Astrocyte (in vitro differentiated cells and primary cell): ENCODE results near the gene OGT. TPM values are rescaled to one million over a fixed set of nuclear protein-coding genes. Genes with fewer than 3 reads are reported as not detected.
"Not testable (repeated sequence)": the region's sequence is repeated elsewhere in the genome, so short reads cannot be mapped to it uniquely, and the experiment has no call there.

ENCODE experiments used
- DNase-seq: peaks from one replicate; pipeline ENCODE4 v3.0.0-alpha.2; 2010; ENCODE audit warnings: low read depth
- FAIRE-seq: peaks from 2 replicates; lab custom pipeline; 2011; peaks lifted over from hg19 to GRCh38; lab: Jason Lieb, UNC
- H2AFZ ChIP-seq: 2 replicates; pipeline ENCODE4 v1.6.0; 2012; ENCODE audit warnings: low read depth, low read length, inconsistent platforms
- H3K27ac ChIP-seq: 2 replicates; pipeline ENCODE4 v1.5.1; 2011; ENCODE audit warnings: low read depth, low read length, inconsistent platforms
- H3K27me3 ChIP-seq: 2 replicates; pipeline ENCODE4 v1.6.0; 2011; ENCODE audit warnings: low read length, inconsistent platforms; ENCODE audit not compliant: insufficient read depth
- H3K36me3 ChIP-seq: 2 replicates; pipeline ENCODE4 v1.5.1; 2011; ENCODE audit warnings: low read length, inconsistent platforms; ENCODE audit not compliant: insufficient read depth
- H3K4me1 ChIP-seq: 2 replicates; pipeline ENCODE4 v1.5.1; 2011; ENCODE audit warnings: low read length, inconsistent platforms; ENCODE audit not compliant: insufficient read depth
- H3K4me2 ChIP-seq: 2 replicates; pipeline ENCODE4 v1.6.0; 2012; ENCODE audit warnings: low read length, inconsistent platforms
- H3K4me3 ChIP-seq: 2 replicates; pipeline ENCODE4 v1.5.1; 2011; ENCODE audit warnings: low read depth, mild to moderate bottlenecking, low read length, inconsistent platforms; ENCODE audit not compliant: insufficient read depth
- H3K79me2 ChIP-seq: 2 replicates; pipeline ENCODE4 v1.6.0; 2012; ENCODE audit warnings: mild to moderate bottlenecking, low read length, inconsistent platforms; ENCODE audit not compliant: insufficient read depth
- H3K9ac ChIP-seq: 2 replicates; pipeline ENCODE4 v1.6.0; 2012; ENCODE audit warnings: mild to moderate bottlenecking, low read length, inconsistent platforms
- H3K9me3 ChIP-seq: 2 replicates; pipeline ENCODE4 v1.5.1; 2012; ENCODE audit warnings: low read depth, mild to moderate bottlenecking, low read length, inconsistent platforms; ENCODE audit not compliant: insufficient read depth
- H4K20me1 ChIP-seq: 2 replicates; pipeline ENCODE4 v1.6.0; 2012; ENCODE audit warnings: low read length, inconsistent platforms; ENCODE audit not compliant: insufficient read depth
- H3K27ac Mint-ChIP-seq: one replicate; pipeline ENCODE4 v1.8.0; 2021; ENCODE audit warnings: mild to moderate bottlenecking, mixed read lengths; ENCODE audit not compliant: unreplicated experiment
- H3K27me3 Mint-ChIP-seq: one replicate; pipeline ENCODE4 v1.8.0; 2021; ENCODE audit warnings: low read depth, mixed read lengths; ENCODE audit not compliant: unreplicated experiment
- H3K36me3 Mint-ChIP-seq: one replicate; pipeline ENCODE4 v1.8.0; 2021; ENCODE audit warnings: low read depth, mixed read lengths; ENCODE audit not compliant: unreplicated experiment
- H3K4me1 Mint-ChIP-seq: one replicate; pipeline ENCODE4 v1.8.0; 2021; ENCODE audit warnings: low read depth, mixed read lengths; ENCODE audit not compliant: unreplicated experiment
- H3K4me3 Mint-ChIP-seq: one replicate; pipeline ENCODE4 v1.8.0; 2021; ENCODE audit warnings: mild to moderate bottlenecking, moderate library complexity, mixed read lengths; ENCODE audit not compliant: unreplicated experiment
- H3K9me3 Mint-ChIP-seq: one replicate; pipeline ENCODE4 v1.8.0; 2021; ENCODE audit warnings: mild to moderate bottlenecking, mixed read lengths; ENCODE audit not compliant: unreplicated experiment
- CTCF ChIP-seq: IDR thresholded peaks from 2 replicates; pipeline ENCODE4 v1.5.1; 2011; ENCODE audit warnings: low read depth, mild to moderate bottlenecking, inconsistent platforms, low read length, moderate library complexity; ENCODE audit not compliant: insufficient read depth
- EZH2 ChIP-seq: IDR thresholded peaks from 2 replicates; pipeline ENCODE4 v1.6.1; 2012; ENCODE audit warnings: mild to moderate bottlenecking, low read length, inconsistent platforms; ENCODE audit not compliant: insufficient read depth
- total RNA-seq: library from RNA; stranded (reverse); gene quantifications from 2 replicates; pipeline ENCODE4 v1.2.1, GENCODE V29; 2021

Gene OGT
- total RNA-seq, 1 donor from 2014 or later, result 139 TPM

GRCh38 chrX:71496476-71496875, 36.4 kb upstream of the OGT start:
- H3K27me3 Mint-ChIP-seq, result no peaks in the 10 kb centered on the region
- no peaks in the 10 kb centered on the region for H3K9me3 ChIP-seq
- no peaks in the 10 kb centered on the region for H3K4me1 Mint-ChIP-seq
- DNase-seq (no peak), FAIRE-seq (no peak)
- H3K27me3 ChIP-seq, result no peaks in the 10 kb centered on the region
- H3K4me1 ChIP-seq, result no peaks in the 10 kb centered on the region
- no peaks in the 10 kb centered on the region for H4K20me1 ChIP-seq
- no peaks in the 10 kb centered on the region for H3K9me3 Mint-ChIP-seq
- peaks cover 2% of the 10 kb centered on the region for H3K36me3 Mint-ChIP-seq
- no peak overlapping the region for H3K27ac Mint-ChIP-seq
- H3K9ac ChIP-seq, result no peak overlapping the region
- no peaks in the 10 kb centered on the region for H3K36me3 ChIP-seq
- no peak for TF ChIP-seq CTCF
- no peak for TF ChIP-seq EZH2
- H3K4me2 ChIP-seq, result no peak overlapping the region
- no peak overlapping the region for H3K4me3 Mint-ChIP-seq
- H3K27ac ChIP-seq, result no peak overlapping the region
- H3K4me3 ChIP-seq, result no peak overlapping the region
- H2AFZ ChIP-seq, result no peak overlapping the region
- no peaks in the 10 kb centered on the region for H3K79me2 ChIP-seq

GRCh38 chrX:71502080-71502479, 30.8 kb upstream of the OGT start:
- not testable (repeated sequence) for H2AFZ ChIP-seq, H3K27ac ChIP-seq, FAIRE-seq, H3K4me1 ChIP-seq, H3K27me3 ChIP-seq, H3K36me3 Mint-ChIP-seq, H4K20me1 ChIP-seq, H3K9me3 Mint-ChIP-seq, H3K9ac ChIP-seq, H3K27me3 Mint-ChIP-seq, H3K79me2 ChIP-seq, H3K4me3 ChIP-seq, H3K4me2 ChIP-seq, H3K9me3 ChIP-seq, H3K4me1 Mint-ChIP-seq, H3K36me3 ChIP-seq, H3K4me3 Mint-ChIP-seq, H3K27ac Mint-ChIP-seq, DNase-seq

GRCh38 chrX:71504346-71504745, 28.6 kb upstream of the OGT start:
- Histone ChIP-seq H4K20me1 (no peaks in the 10 kb centered on the region), H3K4me2 (no peak overlapping the region), H3K9ac (no peak overlapping the region), H3K79me2 (no peaks in the 10 kb centered on the region), H3K36me3 (no peaks in the 10 kb centered on the region), H3K27me3 (no peaks in the 10 kb centered on the region), H3K4me3 (no peak overlapping the region), H3K4me1 (no peaks in the 10 kb centered on the region), H3K27ac (no peak overlapping the region), H3K9me3 (no peaks in the 10 kb centered on the region), H2AFZ (no peak overlapping the region)
- Mint-ChIP-seq H3K27me3 (no peaks in the 10 kb centered on the region), H3K4me1 (no peaks in the 10 kb centered on the region), H3K4me3 (no peak overlapping the region), H3K27ac (no peak overlapping the region), H3K9me3 (peaks cover 2% of the 10 kb centered on the region), H3K36me3 (no peaks in the 10 kb centered on the region)
- FAIRE-seq, result no peak
- TF ChIP-seq EZH2 (no peak), CTCF (no peak)
- no peak for DNase-seq
